ENCODE measurements around the gene NPHP4. TPM values are rescaled to one million over a fixed set of nuclear protein-coding genes. Genes with fewer than 3 reads are reported as not detected.

NPHP4 gene
- total and polyA plus RNA-seq, 4 donors = 1.7 to 5.6 (median 3.5) TPM

DNA sequence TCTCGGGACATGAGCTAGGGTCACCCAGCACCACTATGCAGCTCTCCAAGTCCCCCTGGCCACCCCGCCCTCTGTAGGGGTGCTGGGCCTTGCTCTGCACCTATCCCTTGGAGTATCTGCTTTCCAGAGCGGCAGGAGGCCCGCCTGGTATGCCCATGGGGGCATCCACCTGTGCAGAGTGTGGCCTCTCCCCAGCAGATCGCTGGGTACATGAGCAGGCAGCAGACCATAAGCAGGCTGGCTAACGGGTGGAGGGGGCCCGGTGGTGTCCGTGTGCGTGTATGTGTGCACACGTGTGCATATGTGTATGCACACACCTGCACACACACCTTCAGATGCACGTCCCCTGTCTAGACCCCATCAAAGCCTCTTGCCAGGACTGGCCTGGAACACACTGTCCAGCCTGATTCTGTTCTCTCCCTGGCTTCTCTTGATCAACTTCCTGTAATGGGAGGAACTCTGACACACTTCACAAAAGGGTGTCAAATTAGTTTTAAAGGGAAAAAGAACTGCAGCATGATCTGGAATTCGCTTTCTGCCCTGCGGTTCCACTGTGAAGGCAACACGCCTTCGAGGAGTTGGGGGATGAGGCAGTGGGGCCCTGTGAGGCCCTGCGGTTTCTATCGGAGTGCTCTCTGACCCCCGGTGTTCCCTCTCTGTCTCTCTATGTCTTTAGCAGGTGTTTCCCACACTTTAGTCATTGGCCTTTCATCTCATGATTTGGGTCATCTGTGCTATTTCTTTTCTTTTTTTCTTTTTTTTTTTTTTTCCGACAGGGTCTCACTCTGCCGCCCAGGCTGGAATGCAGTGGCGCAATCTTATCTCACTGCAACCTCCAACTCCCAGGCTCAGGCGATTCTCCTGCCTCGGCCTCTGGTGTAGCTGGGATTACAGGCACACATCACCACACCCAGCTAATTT is 17.2 kb upstream of the NPHP4 start:
- Histone ChIP-seq H3K9me3 (ENCODE audit: control insufficient read depth in 4 of 4, low read length in 3 of 4) (no peaks in the 10 kb centered on the region), H3K4me1 (ENCODE audit: control insufficient read depth in 4 of 4, insufficient read depth in 4 of 4, low read length in 3 of 4) (no peaks in the 10 kb centered on the region), H3K36me3 (ENCODE audit: control insufficient read depth in 4 of 4, insufficient read depth in 3 of 4, low read depth in 1 of 4, low read length in 3 of 4) (no peaks in the 10 kb centered on the region), H3K27me3 (ENCODE audit: control insufficient read depth in 4 of 4, insufficient read depth in 4 of 4, low read length in 3 of 4) (no peaks in the 10 kb centered on the region), H3K4me3 (ENCODE audit: low read depth in 1 of 3, low read length in 3 of 3) (no peak overlapping the region), H3K27ac (ENCODE audit: low read depth in 1 of 2, low read length in 2 of 2) (no peak overlapping the region), H3K9ac (ENCODE audit: low read depth in 1 of 2, low read length in 2 of 2) (no peak overlapping the region)
- TF ChIP-seq HNF4G (IDR thresholded peaks at IDR 0.05) = no peak
- TF ChIP-seq FOXA1 (IDR thresholded peaks at IDR 0.05) = no peak
- no peak for TF ChIP-seq HNF4A (conservative IDR thresholded peaks at IDR 0.05)
- TF ChIP-seq GABPA (IDR thresholded peaks at IDR 0.05 in 1 of 2, conservative IDR thresholded peaks at IDR 0.05 in 1 of 2) = no peak
- TF ChIP-seq, protein P1, sequence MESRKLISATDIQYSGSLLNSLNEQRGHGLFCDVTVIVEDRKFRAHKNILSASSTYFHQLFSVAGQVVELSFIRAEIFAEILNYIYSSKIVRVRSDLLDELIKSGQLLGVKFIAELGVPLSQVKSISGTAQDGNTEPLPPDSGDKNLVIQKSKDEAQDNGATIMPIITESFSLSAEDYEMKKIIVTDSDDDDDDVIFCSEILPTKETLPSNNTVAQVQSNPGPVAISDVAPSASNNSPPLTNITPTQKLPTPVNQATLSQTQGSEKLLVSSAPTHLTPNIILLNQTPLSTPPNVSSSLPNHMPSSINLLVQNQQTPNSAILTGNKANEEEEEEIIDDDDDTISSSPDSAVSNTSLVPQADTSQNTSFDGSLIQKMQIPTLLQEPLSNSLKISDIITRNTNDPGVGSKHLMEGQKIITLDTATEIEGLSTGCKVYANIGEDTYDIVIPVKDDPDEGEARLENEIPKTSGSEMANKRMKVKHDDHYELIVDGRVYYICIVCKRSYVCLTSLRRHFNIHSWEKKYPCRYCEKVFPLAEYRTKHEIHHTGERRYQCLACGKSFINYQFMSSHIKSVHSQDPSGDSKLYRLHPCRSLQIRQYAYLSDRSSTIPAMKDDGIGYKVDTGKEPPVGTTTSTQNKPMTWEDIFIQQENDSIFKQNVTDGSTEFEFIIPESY (IDR thresholded peaks at IDR 0.05) = no peak
- TF ChIP-seq YY1 (IDR thresholded peaks at IDR 0.05) = no peak
- no peak for TF ChIP-seq NR2F2 (IDR thresholded peaks at IDR 0.05)
- TF ChIP-seq TAF1 (conservative IDR thresholded peaks at IDR 0.05) = no peak
- TF ChIP-seq FOXA2 (IDR thresholded peaks at IDR 0.05) = no peak
- WGBS = 88% methylated on average over 23 of the region's 23 CpGs
- DNase-seq (ENCODE audit: low spot score) = no peak

DNA sequence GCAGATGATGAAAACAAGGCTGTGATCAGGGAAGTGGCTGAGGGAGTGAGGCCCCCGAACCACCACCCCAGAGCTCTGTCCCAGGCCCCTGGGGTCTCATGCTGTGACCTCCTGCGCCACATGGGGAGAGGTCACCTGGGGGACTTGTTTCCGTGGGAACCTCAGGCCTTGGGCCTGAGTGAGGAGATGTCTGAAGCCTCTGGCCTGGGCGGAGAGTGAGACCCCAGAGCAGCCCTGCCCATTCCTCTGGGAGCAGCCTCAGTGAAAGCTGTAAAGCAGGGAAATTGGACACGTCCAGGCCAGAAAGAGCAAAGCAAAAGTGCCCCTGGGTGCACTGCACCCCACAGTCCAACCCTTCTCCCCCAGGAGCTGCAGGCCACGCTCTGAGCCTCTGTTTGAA is 16.5 kb upstream of the NPHP4 start:
- no peaks in the 10 kb centered on the region for H3K36me3 ChIP-seq (ENCODE audit: control insufficient read depth in 4 of 4, insufficient read depth in 3 of 4, low read depth in 1 of 4, low read length in 3 of 4)
- H3K27me3 ChIP-seq (ENCODE audit: control insufficient read depth in 4 of 4, insufficient read depth in 4 of 4, low read length in 3 of 4) = no peaks in the 10 kb centered on the region
- no peak overlapping the region for H3K4me3 ChIP-seq (ENCODE audit: low read depth in 1 of 3, low read length in 3 of 3)
- WGBS = 76% methylated on average over 6 of the region's 6 CpGs
- TF ChIP-seq HNF4A (conservative IDR thresholded peaks at IDR 0.05) (no peak), RAD21 (IDR thresholded peaks at IDR 0.05) (no peak), HNF4G (IDR thresholded peaks at IDR 0.05) (no peak), NR2F2 (IDR thresholded peaks at IDR 0.05) (no peak)
- TF ChIP-seq, protein P2, sequence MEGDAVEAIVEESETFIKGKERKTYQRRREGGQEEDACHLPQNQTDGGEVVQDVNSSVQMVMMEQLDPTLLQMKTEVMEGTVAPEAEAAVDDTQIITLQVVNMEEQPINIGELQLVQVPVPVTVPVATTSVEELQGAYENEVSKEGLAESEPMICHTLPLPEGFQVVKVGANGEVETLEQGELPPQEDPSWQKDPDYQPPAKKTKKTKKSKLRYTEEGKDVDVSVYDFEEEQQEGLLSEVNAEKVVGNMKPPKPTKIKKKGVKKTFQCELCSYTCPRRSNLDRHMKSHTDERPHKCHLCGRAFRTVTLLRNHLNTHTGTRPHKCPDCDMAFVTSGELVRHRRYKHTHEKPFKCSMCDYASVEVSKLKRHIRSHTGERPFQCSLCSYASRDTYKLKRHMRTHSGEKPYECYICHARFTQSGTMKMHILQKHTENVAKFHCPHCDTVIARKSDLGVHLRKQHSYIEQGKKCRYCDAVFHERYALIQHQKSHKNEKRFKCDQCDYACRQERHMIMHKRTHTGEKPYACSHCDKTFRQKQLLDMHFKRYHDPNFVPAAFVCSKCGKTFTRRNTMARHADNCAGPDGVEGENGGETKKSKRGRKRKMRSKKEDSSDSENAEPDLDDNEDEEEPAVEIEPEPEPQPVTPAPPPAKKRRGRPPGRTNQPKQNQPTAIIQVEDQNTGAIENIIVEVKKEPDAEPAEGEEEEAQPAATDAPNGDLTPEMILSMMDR (IDR thresholded peaks at IDR 0.05; ENCODE audit: low read depth, low read length, missing input control) = no peak
- TF ChIP-seq, protein P3, sequence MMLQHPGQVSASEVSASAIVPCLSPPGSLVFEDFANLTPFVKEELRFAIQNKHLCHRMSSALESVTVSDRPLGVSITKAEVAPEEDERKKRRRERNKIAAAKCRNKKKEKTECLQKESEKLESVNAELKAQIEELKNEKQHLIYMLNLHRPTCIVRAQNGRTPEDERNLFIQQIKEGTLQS (IDR thresholded peaks at IDR 0.05) = no peak
- TF ChIP-seq, protein P4, sequence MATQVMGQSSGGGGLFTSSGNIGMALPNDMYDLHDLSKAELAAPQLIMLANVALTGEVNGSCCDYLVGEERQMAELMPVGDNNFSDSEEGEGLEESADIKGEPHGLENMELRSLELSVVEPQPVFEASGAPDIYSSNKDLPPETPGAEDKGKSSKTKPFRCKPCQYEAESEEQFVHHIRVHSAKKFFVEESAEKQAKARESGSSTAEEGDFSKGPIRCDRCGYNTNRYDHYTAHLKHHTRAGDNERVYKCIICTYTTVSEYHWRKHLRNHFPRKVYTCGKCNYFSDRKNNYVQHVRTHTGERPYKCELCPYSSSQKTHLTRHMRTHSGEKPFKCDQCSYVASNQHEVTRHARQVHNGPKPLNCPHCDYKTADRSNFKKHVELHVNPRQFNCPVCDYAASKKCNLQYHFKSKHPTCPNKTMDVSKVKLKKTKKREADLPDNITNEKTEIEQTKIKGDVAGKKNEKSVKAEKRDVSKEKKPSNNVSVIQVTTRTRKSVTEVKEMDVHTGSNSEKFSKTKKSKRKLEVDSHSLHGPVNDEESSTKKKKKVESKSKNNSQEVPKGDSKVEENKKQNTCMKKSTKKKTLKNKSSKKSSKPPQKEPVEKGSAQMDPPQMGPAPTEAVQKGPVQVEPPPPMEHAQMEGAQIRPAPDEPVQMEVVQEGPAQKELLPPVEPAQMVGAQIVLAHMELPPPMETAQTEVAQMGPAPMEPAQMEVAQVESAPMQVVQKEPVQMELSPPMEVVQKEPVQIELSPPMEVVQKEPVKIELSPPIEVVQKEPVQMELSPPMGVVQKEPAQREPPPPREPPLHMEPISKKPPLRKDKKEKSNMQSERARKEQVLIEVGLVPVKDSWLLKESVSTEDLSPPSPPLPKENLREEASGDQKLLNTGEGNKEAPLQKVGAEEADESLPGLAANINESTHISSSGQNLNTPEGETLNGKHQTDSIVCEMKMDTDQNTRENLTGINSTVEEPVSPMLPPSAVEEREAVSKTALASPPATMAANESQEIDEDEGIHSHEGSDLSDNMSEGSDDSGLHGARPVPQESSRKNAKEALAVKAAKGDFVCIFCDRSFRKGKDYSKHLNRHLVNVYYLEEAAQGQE (IDR thresholded peaks at IDR 0.05) = no peak
- TF ChIP-seq, protein P5, sequence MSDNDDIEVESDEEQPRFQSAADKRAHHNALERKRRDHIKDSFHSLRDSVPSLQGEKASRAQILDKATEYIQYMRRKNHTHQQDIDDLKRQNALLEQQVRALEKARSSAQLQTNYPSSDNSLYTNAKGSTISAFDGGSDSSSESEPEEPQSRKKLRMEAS (IDR thresholded peaks at IDR 0.05) = no peak
- TF ChIP-seq, protein P1 (IDR thresholded peaks at IDR 0.05) = no peak
- DNase-seq (ENCODE audit: low spot score) = no peak
- H3K27ac ChIP-seq (ENCODE audit: low read depth in 1 of 2, low read length in 2 of 2) = no peak overlapping the region
- no peaks in the 10 kb centered on the region for H3K4me1 ChIP-seq (ENCODE audit: control insufficient read depth in 4 of 4, insufficient read depth in 4 of 4, low read length in 3 of 4)
- H3K9me3 ChIP-seq (ENCODE audit: control insufficient read depth in 4 of 4, low read length in 3 of 4) = no peaks in the 10 kb centered on the region
- no peak overlapping the region for H3K9ac ChIP-seq (ENCODE audit: low read depth in 1 of 2, low read length in 2 of 2)

Data from liver (tissue), 9 donors.